Stimulated activated CD8-positive, alpha-beta memory T cell treated with anti-CD3 and anti-CD28 coated beads, Interleukin-4, amount 100 ng/mL, for 48 hours (primary cell): Measurements from ENCODE around the gene MAP3K12.
"Not testable (repeated sequence)": the region's sequence is repeated elsewhere in the genome, so short reads cannot be mapped to it uniquely, and the experiment has no call there.

Experiments used
- DNase-seq: peaks from one replicate; pipeline ENCODE4 v3.0.0-alpha.2; 2020

MAP3K12 gene

GRCh38 chr12:53499266-53500141 is at the start of gene MAP3K12:
Gene MAP3K12 (minus strand): TSS chr12:53499458. CDS start chr12:53487391, 12,067 bp downstream.
- DNase-seq, result peak; percentile 75

DNA sequence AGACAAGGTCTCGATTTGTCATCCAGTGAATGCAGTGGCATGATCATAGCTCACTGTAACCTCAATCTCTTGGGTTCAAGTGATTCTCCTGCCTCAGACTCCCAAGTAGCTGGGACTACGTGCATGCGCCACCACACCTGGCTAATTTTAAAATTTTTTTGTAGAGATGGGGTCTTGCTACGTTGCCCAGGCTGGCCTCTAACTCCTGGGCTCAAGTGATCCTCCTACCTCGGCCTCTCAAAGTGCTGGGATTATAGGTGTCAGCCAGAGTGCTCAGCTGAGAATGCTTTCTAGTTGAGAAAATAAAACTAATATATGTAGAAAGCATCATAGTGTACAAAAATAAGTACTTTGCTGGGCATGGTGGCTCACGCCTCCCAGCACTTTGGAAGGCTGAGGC is 49.1 kb upstream of the MAP3K12 start:
- DNase-seq, result not testable (repeated sequence)

- peak; percentile 52 for DNase-seq
These were observed 44.3 kb upstream of the MAP3K12 start for GRCh38 chr12:53543539-53543938.

GRCh38 chr12:53539526-53539925 is 40.3 kb upstream of the MAP3K12 start:
- no peak for DNase-seq

DNA sequence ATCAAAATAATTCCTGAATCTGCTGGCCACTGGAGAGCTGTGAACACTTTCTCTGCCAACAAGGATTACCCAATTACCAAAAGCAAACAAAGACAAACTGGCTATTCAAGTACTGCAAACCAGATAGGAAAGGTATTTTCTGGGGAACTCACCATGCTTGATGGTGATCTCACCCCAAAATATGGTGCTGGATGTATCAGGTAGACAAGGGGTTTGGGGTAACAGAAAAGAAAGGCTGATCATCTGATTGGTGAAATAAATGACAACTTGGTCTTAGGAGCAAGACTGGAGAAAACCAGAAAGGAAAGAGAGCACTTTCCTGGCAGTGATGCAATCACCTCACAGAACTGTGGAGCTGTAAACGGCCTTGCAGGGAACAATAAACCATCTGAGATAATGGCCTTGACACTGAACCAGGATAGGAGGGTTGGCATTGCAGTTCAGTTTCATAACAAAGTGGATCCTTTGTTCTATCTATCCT is 39.0 kb upstream of the MAP3K12 start:
- DNase-seq, result no peak

- no peak for DNase-seq
These were observed 37.7 kb upstream of the MAP3K12 start for GRCh38 chr12:53536962-53537361.

GRCh38 chr12:53533471-53533870 is 34.2 kb upstream of the MAP3K12 start:
- DNase-seq, result no peak

DNA sequence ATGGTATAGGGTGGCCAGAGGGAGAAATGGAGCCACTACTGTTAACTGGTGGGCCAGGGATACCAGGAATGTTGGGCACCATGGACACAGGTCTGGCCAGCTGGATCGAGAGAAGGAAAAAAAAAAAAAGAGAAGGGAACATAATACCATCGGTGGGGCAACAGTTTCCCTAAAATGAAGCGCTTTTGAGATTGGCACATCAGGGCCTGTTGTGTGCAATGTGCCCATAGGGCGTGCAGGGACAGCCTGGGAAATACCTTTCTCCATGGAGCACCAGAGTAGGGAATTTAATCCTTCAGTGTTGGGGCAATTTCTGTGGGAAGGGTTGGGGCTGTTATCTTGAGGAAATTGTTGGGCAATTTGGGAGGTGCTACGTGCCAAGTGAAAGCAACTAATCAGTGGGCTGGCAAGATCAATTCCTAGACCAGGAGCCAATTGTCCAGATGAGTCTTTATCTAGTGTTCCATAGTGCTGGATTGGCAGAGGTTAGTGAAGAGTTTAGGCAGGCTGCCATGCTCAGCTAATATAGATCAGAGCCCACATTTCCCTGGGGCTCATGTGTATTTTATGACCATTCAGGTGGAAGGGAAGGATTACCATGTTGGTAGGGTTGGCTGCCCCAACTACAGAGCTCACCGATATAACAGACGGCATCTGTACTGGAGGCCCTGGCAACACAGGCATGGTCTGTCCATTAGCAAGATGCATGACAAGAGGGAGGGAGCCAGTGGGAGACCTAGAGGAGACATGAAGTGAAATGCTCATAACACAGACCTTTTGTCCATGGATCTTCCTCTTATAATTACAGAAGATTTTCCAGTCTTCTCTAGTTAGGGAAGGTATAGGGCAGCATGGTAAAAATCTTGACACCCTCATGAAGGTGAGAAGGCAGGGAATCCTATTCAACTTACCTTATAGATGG is 33.5 kb upstream of the MAP3K12 start:
- no peak for DNase-seq

DNA sequence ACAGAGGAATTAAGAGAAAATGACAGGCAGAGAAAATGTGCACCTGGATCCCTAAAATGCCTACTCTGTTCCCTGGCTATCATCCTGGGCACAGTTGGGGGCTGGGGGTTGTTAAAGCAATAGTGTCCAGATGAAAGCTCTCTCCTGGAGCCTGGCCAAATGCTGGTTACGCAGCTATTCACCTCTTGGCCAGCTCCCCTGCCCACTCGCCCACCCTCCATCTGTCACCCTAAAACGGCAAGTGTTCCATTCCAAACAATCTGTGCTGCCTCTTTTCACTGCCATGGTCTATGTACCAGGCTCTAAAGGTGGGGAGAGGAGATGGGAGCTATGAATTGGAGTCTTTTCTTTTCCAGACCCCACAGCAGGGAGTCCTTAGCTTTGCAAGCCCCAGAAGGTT is 32.8 kb upstream of the MAP3K12 start:
- DNase-seq, result no peak

DNA sequence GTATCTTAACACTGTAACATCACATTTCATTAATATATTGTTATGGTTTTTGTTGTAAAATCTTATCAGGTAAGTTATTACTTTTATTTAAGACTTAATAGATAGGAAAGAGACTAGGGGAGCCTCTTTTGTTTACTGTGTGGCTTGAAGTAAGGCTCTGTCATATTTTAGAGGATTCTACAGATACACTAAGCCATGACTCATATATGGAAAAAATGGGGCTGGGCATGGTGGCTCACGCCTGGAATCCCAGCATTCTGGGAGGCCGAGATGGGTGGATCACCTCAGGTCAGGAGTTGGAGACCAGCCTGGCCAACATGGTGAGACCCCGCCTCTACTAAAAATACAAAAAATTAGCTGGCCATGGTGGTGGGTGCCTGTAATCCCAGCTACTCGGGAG is 31.7 kb upstream of the MAP3K12 start:
- no peak for DNase-seq

- no peak for DNase-seq
These were observed 30.8 kb upstream of the MAP3K12 start for GRCh38 chr12:53530061-53530460.

DNA sequence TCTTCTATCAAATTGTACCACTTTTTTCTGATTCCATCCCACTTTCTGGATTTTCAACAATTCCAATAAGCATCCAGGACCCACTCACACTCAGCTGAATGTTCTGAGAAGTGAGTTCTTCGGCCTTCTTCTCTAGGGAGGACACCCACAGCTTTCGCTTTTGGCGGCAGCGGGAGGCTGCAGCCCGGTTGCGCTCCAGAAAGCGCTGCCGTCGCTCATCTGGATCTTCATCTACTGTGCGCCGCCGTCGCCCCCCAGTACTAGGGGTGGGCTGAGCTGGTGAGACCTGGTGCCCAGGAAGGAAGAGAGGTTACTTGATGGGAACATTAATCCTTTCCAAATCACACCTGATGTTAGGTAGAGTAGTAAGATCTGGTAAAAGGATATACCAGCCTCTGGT is 25.2 kb upstream of the MAP3K12 start:
- DNase-seq, result no peak

- no peak for DNase-seq
These were observed 23.9 kb upstream of the MAP3K12 start for GRCh38 chr12:53523131-53523530.

GRCh38 chr12:53518381-53518780 is 19.1 kb upstream of the MAP3K12 start:
- DNase-seq, result no peak

DNA sequence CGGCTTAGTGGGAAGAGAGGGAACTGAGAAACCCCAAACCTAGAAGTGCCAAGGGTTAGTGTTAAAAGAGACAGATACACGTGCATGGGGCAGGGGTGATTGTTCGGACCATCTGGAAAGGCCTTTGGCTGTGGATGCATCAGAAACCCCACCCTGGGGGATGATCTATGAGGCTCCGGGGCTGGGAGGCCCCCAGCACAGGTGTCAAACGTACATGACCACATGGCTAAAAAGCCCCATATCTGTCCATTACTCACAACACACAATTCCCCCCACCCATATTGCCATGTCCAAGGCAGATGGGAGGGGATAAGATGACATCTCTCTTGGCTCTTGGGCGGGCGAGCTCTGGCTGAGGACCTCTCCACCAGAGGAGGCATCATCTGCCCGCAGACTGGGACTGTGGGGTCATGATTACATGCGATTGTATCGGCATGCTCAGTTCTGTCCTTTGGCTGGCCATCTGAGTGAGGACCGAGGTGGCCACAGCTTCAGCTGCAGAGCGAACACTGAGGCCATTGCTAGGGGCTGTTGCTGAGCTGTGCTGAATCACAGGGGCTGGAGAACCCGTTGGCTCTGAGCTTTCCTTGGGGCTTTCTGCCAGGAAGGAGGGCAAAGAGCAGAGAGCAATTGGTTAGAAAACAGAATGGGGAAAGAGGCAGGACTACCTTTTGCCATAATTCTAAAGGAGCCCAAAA is 17.6 kb upstream of the MAP3K12 start:
- no peak for DNase-seq

DNA sequence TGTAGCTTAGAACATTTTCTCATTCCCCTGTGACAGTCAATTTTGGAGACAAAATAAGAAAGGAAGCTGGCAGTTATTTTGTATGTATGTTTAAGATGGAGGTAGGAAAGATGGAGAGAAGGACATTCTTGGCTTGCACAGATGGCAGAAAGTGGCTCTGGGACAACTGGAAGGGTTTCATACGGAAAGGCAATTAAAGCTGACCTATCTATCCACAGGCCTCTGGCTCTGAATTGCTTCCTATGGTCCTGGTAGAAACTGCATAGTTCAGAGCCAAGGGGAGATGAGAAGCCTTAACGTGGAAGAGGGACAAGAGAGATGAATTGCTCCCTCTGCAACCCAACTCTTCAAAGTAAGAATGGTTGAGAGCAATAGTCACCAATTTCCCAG is 16.0 kb upstream of the MAP3K12 start:
- DNase-seq, result no peak

- no peak for DNase-seq
These were observed 15.5 kb upstream of the MAP3K12 start for GRCh38 chr12:53514628-53515290.

DNA sequence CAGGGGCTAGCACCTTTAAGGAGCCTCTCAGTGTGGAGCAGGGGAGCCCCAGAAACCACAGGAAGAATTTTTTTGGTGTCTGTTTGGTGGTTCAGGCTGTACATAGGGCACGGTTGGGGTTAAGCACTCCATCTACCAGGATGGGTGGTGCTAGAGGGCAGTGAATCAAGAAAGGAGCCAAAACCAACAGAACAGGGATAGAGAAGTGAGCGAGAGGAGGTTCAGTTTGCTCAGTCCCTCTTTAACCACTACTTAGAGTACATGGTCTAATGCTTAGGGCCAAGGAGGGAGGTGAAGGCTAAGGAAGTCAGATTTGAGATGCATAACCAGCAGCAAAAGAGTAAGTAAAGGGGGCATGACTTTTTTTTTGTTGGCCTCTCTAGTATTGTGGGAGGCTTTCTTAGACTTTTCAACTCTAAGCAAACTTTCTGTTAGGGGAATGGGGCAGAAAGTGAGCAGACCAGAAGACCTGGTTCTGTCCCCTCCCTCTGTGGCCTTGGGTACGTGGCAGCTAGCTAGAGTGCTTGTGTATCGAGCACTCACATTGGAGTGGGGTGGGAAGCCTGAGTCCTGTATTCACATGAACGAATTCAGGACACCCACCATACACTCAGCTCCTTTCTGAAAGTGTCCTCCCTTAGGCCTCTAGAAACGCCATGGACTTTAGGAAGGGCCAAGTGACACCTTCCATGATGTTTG is 14.6 kb upstream of the MAP3K12 start:
- no peak for DNase-seq

DNA sequence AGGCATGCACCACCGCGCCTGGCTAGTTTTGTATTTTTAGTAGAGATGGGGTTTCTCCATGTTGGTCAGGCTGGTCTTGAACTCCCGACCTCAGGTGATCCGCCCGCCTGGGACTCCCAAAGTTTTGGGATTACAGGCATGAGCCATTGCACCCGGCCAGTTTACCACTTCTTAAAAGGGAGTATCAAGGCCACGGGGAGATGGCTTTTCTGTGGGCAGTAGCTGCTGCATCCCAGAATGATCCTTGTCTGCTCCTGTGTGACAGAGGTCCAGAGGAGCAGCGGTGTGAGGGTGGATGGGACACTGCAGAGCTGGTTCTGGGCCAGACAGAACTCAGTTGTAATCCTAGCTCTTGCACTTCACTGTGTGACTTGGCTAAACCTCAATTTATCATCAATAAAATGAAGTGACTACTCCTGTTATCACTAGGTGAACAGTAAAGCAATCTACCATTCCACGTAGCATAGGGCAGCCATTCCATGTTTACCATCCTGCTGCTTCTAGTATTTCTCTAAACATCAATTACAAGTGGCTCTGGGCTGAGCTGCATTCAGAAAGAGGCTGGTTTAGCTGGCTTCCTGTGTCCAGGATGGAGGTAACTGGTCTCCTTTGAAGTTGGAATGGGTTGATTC is 11.0 kb upstream of the MAP3K12 start:
- no peak for DNase-seq

- DNase-seq, result peak; percentile 93
These were observed 9.4 kb upstream of the MAP3K12 start for GRCh38 chr12:53508534-53509170.

- DNase-seq, result no peak
These were observed 8.3 kb upstream of the MAP3K12 start for GRCh38 chr12:53507603-53507885.
